Fibroblast of lung (primary cell): ENCODE measurements around the gene ANKRD52.
"Not testable (repeated sequence)": the region's sequence is repeated elsewhere in the genome, so short reads cannot be mapped to it uniquely, and the experiment has no call there.

Source experiments
- CTCF ChIP-seq, 2 donors: IDR thresholded peaks in 1 of 2; conservative IDR thresholded peaks in 1 of 2; 1 replicate in 1 of 2; 2 replicates in 1 of 2; pipeline ENCODE4 v1.5.1; 2011 to 2012; ENCODE audit warnings: low read length in 2 of 2, control low read depth in 1 of 2, inconsistent platforms in 1 of 2, low read depth in 1 of 2, mild to moderate bottlenecking in 1 of 2
- EZH2 ChIP-seq: IDR thresholded peaks from 2 replicates; pipeline ENCODE4 v1.5.1; 2012; ENCODE audit warnings: low read length, control low read depth, mild to moderate bottlenecking; ENCODE audit errors: missing control alignments

DNA sequence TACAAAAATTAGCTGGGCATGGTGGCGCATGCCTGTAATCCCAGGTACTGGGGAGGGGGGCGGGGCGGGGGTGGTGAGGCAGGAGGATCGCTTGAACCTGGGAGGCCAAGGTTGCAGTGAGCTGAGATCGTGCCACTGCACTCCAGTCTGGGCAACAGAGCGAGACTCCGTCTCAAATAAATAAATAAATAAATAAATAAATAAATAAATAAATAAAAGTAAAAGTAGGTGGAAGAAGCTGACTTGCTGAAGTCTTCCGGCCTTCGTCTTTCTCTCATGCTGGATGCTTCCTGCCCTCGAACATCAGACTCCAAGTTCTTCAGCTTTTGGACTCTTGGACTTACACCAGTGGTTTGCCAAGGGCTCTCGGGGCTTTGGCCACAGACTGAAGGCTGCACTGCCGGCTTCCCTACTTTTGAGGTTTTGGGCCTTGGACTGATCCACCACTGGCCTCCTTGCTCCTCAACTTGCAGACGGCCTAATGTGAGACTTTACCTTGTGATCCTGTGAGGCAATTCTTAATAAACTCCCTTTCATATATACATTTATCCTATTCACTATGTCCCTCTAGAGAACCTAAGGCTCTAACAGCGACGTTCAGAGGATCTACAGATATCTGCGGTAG lies 8.0 kb upstream of the ANKRD52 start:
- not testable (repeated sequence) for TF ChIP-seq CTCF (conservative IDR thresholded peaks at IDR 0.05 in 1 of 2, IDR thresholded peaks at IDR 0.05 in 1 of 2; ENCODE audit: low read depth in 1 of 2, low read length in 2 of 2); EZH2
